GM23338 (cell line): ENCODE results near the gene MYO6. TPM values are rescaled to one million over a fixed set of nuclear protein-coding genes. Genes with fewer than 3 reads are reported as not detected.

Experiments used
- ATAC-seq: fragments of 200-7000 bp; cut with Tn5 transposase; 3 replicates; pipeline ENCODE4 v1.9.1; 2020
- DNase-seq: peaks from one replicate; pipeline ENCODE4 v3.0.0-alpha.2; 2015; ENCODE audit warnings: low spot score
- H2AFZ ChIP-seq: fragments of 200-600 bp; sonication (generic); 2 replicates; pipeline ENCODE4 v1.8.0; 2016; ENCODE audit warnings: antibody characterized with exemption, mild to moderate bottlenecking, moderate library complexity
- H3F3A ChIP-seq: fragments of 200-600 bp; sonication (generic); replicated peaks from 2 replicates; pipeline ENCODE4 v1.8.0; 2017; ENCODE audit warnings: antibody characterized with exemption, mixed run types, low read depth
- H3K27ac ChIP-seq: fragments of 200-600 bp; sonication (generic); 2 replicates; pipeline ENCODE4 v1.6.1; 2016; ENCODE audit warnings: low read depth
- H3K27me3 ChIP-seq: fragments of 200-600 bp; sonication (generic); 2 replicates; pipeline ENCODE4 v1.8.0; 2016; ENCODE audit warnings: mild to moderate bottlenecking, mixed run types, moderate library complexity; ENCODE audit not compliant: insufficient read depth
- H3K36me3 ChIP-seq: fragments of 200-600 bp; sonication (generic); 2 replicates; pipeline ENCODE4 v1.8.0; 2016; ENCODE audit warnings: mild to moderate bottlenecking; ENCODE audit not compliant: insufficient read depth
- H3K4me1 ChIP-seq: fragments of 200-600 bp; sonication (generic); 2 replicates; pipeline ENCODE4 v1.8.0; 2016; ENCODE audit warnings: mild to moderate bottlenecking, moderate library complexity; ENCODE audit not compliant: insufficient read depth
- H3K4me2 ChIP-seq: fragments of 200-600 bp; sonication (generic); 2 replicates; pipeline ENCODE4 v1.7.1; 2017; ENCODE audit warnings: mixed run types
- H3K4me3 ChIP-seq: fragments of 200-600 bp; sonication (generic); 2 replicates; pipeline ENCODE4 v1.6.1; 2016; ENCODE audit warnings: mixed run types
- H3K79me2 ChIP-seq: fragments of 200-600 bp; sonication (generic); replicated peaks from 2 replicates; pipeline ENCODE4 v1.8.0; 2017; ENCODE audit warnings: mild to moderate bottlenecking; ENCODE audit not compliant: insufficient read depth
- H3K9me2 ChIP-seq: fragments of 200-600 bp; sonication (generic); 2 replicates; pipeline ENCODE4 v1.8.0; 2017; ENCODE audit not compliant: insufficient read depth
- H4K20me1 ChIP-seq: fragments of 200-600 bp; sonication (generic); replicated peaks from 2 replicates; pipeline ENCODE4 v1.8.0; 2017; ENCODE audit warnings: mild to moderate bottlenecking; ENCODE audit not compliant: insufficient read depth
- H3K27ac Mint-ChIP-seq: 2 replicates; pipeline ENCODE4 v1.8.0; 2020; ENCODE audit warnings: inconsistent platforms, mild to moderate bottlenecking, moderate library complexity, mixed read lengths
- H3K27me3 Mint-ChIP-seq: 3 replicates; pipeline ENCODE4 v1.8.0; 2022; ENCODE audit warnings: low read depth, mild to moderate bottlenecking, moderate library complexity, mixed read lengths, inconsistent platforms; ENCODE audit not compliant: insufficient read depth, poor library complexity
- H3K36me3 Mint-ChIP-seq: 3 replicates; pipeline ENCODE4 v1.8.0; 2021; ENCODE audit warnings: low read depth, mild to moderate bottlenecking, inconsistent platforms, moderate library complexity, mixed read lengths
- H3K4me1 Mint-ChIP-seq: 3 replicates; pipeline ENCODE4 v1.8.0; 2020; ENCODE audit warnings: mild to moderate bottlenecking, inconsistent platforms, mixed read lengths
- H3K4me3 Mint-ChIP-seq: 3 replicates; pipeline ENCODE4 v1.8.0; 2021; ENCODE audit warnings: moderate library complexity, mild to moderate bottlenecking, inconsistent platforms, mixed read lengths
- H3K9me3 Mint-ChIP-seq: 3 replicates; pipeline ENCODE4 v1.8.0; 2020; ENCODE audit warnings: moderate library complexity, mild to moderate bottlenecking, inconsistent platforms, mixed read lengths
- EZH2phosphoT487 ChIP-seq: fragments of 200-600 bp; sonication (generic); IDR thresholded peaks from one replicate; pipeline ENCODE4 v1.8.1; 2018; ENCODE audit warnings: antibody characterized with exemption; ENCODE audit not compliant: unreplicated experiment
- NANOG ChIP-seq: IDR thresholded peaks from 2 replicates; pipeline ENCODE4 v1.6.1; 2016; ENCODE audit warnings: antibody characterized with exemption, borderline replicate concordance
- POLR2AphosphoS5 ChIP-seq: IDR thresholded peaks from 2 replicates; pipeline ENCODE4 v1.6.1; 2016; ENCODE audit warnings: antibody characterized with exemption, low read depth
- polyA plus RNA-seq: library from polyadenylated mRNA; unstranded; fragments of >200 nt; fragmentation: Nextera tagmentation; extraction: Ambion mirVana; gene quantifications from 2 replicates; pipeline ENCODE4 v1.2.1, GENCODE V29; 2016
- total RNA-seq: library from RNA; depleted of rRNA; stranded (reverse); fragments of >200 nt; shearing (Covaris generic); gene quantifications from 2 replicates; pipeline ENCODE4 v1.2.3, GENCODE V29; 2014
- TF ChIP-seq, protein P1 (sequence below): fragments of 250-450 bp; sonication (Bioruptor Pico); IDR thresholded peaks from 2 replicates; pipeline ENCODE4 v1.5.0; 2020; ENCODE audit warnings: mild to moderate bottlenecking, moderate library complexity
- TF ChIP-seq, protein P2 (sequence below): IDR thresholded peaks from one replicate; pipeline ENCODE4 v1.6.1; 2018; ENCODE audit warnings: antibody characterized with exemption; ENCODE audit not compliant: unreplicated experiment

MYO6 gene
- total and polyA plus RNA-seq, 2 experiments from 2014 or later, result 21.8 to 33.0 TPM

DNA sequence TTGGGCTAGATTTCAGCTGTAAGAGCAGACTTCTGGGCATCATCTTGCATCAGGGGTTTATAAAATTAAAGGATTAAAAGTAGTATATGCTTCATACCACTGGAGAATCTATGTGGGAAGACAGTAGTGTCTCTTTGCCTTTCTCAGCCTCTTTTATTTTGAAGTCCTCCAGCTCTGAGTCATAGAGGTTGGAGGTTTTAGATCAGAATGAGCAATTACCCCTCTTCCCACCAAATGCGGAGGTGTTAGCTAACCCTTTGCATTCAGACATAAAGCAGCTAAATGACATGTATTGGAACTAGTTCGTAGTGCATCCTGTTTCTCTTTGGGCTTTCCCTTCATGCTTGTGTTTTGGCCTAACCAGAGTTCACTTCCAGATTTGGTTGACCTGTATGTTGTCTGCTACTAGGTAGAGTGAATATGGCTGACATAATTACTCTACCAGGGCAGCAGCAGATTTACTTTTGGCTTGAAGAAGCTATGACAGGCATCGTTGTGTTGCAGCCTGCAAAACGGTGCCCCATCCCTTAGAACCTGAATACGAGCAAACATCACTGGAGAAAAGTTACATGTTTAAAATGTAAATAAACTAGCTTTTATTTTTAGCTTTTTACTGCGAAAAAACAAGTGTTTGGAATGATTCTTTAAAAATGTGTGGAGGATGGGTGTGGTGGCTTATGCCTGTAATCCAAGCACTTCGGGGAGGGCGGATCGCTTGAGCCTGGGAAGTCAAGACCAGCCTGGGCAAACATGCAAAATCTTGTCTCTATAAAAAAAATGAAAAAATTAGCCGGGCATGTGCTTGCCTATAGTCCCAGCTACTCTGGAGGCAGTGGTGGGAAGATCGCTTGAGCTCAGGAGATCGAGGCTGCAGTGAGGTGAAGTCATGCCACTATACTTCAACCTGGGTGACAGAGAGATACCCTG lies 82.2 kb downstream of the MYO6 start (continued):
- TF ChIP-seq, protein P1, sequence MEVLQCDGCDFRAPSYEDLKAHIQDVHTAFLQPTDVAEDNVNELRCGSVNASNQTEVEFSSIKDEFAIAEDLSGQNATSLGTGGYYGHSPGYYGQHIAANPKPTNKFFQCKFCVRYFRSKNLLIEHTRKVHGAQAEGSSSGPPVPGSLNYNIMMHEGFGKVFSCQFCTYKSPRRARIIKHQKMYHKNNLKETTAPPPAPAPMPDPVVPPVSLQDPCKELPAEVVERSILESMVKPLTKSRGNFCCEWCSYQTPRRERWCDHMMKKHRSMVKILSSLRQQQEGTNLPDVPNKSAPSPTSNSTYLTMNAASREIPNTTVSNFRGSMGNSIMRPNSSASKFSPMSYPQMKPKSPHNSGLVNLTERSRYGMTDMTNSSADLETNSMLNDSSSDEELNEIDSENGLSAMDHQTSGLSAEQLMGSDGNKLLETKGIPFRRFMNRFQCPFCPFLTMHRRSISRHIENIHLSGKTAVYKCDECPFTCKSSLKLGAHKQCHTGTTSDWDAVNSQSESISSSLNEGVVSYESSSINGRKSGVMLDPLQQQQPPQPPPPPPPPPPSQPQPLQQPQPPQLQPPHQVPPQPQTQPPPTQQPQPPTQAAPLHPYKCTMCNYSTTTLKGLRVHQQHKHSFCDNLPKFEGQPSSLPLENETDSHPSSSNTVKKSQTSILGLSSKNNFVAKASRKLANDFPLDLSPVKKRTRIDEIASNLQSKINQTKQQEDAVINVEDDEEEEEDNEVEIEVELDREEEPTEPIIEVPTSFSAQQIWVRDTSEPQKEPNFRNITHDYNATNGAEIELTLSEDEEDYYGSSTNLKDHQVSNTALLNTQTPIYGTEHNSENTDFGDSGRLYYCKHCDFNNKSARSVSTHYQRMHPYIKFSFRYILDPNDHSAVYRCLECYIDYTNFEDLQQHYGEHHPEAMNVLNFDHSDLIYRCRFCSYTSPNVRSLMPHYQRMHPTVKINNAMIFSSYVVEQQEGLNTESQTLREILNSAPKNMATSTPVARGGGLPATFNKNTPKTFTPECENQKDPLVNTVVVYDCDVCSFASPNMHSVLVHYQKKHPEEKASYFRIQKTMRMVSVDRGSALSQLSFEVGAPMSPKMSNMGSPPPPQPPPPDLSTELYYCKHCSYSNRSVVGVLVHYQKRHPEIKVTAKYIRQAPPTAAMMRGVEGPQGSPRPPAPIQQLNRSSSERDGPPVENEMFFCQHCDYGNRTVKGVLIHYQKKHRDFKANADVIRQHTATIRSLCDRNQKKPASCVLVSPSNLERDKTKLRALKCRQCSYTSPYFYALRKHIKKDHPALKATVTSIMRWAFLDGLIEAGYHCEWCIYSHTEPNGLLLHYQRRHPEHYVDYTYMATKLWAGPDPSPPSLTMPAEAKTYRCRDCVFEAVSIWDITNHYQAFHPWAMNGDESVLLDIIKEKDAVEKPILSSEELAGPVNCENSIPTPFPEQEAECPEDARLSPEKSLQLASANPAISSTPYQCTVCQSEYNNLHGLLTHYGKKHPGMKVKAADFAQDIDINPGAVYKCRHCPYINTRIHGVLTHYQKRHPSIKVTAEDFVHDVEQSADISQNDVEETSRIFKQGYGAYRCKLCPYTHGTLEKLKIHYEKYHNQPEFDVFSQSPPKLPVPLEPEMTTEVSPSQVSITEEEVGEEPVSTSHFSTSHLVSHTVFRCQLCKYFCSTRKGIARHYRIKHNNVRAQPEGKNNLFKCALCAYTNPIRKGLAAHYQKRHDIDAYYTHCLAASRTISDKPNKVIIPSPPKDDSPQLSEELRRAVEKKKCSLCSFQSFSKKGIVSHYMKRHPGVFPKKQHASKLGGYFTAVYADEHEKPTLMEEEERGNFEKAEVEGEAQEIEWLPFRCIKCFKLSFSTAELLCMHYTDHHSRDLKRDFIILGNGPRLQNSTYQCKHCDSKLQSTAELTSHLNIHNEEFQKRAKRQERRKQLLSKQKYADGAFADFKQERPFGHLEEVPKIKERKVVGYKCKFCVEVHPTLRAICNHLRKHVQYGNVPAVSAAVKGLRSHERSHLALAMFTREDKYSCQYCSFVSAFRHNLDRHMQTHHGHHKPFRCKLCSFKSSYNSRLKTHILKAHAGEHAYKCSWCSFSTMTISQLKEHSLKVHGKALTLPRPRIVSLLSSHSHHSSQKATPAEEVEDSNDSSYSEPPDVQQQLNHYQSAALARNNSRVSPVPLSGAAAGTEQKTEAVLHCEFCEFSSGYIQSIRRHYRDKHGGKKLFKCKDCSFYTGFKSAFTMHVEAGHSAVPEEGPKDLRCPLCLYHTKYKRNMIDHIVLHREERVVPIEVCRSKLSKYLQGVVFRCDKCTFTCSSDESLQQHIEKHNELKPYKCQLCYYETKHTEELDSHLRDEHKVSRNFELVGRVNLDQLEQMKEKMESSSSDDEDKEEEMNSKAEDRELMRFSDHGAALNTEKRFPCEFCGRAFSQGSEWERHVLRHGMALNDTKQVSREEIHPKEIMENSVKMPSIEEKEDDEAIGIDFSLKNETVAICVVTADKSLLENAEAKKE (CRISPR knock-in tag), result no peak
- TF ChIP-seq EZH2phosphoT487, result no peak
- TF ChIP-seq POLR2AphosphoS5, result no peak

DNA sequence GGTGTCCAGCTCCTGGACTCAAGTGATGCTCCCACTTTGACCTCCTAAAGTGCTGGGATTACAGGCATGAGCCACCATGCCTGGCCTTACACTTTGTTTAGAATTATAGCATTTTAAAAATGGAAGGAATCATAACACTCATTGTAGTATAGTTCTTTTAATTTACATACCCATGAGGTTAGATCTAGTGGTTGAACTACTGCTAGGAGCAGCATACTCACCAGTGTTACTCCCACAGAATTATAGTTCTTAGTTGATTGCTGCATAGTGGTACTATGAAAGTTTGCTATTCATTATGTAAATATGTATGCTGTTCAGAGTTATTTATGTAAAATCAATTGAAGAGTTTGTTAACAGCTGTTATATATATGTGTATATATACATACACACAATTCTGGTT lies 85.4 kb downstream of the MYO6 start:
- no peaks in the 10 kb centered on the region for H3K79me2 ChIP-seq
- H3K4me3 Mint-ChIP-seq, result no peak overlapping the region
- H4K20me1 ChIP-seq, result no peaks in the 10 kb centered on the region
- H2AFZ ChIP-seq, result no peak overlapping the region
- peaks cover 4% of the 10 kb centered on the region; the same call in 1 of the 3 replicates for H3K4me1 Mint-ChIP-seq
- no peaks in the 10 kb centered on the region for H3K27me3 Mint-ChIP-seq
- H3K27ac Mint-ChIP-seq, result no peak overlapping the region
- no peak for DNase-seq
- 0 out of 2 replicates have a peak, but pooled peaks cover 5% of the 10 kb centered on the region for H3K9me2 ChIP-seq
- no peaks in the 10 kb centered on the region; the same call in 2 of the 3 replicates for H3K9me3 Mint-ChIP-seq
- no peak overlapping the region for H3K4me2 ChIP-seq
- no peaks in the 10 kb centered on the region for H3K36me3 ChIP-seq
- no peak overlapping the region for H3K27ac ChIP-seq
- H3K36me3 Mint-ChIP-seq, result peaks cover 9% of the 10 kb centered on the region; the same call in 2 of the 3 replicates
- H3F3A ChIP-seq, result no peaks in the 10 kb centered on the region
- no peaks in the 10 kb centered on the region for H3K4me1 ChIP-seq
- no peak for ATAC-seq
- H3K4me3 ChIP-seq, result no peak overlapping the region
- no peaks in the 10 kb centered on the region for H3K27me3 ChIP-seq
- TF ChIP-seq, protein P2, sequence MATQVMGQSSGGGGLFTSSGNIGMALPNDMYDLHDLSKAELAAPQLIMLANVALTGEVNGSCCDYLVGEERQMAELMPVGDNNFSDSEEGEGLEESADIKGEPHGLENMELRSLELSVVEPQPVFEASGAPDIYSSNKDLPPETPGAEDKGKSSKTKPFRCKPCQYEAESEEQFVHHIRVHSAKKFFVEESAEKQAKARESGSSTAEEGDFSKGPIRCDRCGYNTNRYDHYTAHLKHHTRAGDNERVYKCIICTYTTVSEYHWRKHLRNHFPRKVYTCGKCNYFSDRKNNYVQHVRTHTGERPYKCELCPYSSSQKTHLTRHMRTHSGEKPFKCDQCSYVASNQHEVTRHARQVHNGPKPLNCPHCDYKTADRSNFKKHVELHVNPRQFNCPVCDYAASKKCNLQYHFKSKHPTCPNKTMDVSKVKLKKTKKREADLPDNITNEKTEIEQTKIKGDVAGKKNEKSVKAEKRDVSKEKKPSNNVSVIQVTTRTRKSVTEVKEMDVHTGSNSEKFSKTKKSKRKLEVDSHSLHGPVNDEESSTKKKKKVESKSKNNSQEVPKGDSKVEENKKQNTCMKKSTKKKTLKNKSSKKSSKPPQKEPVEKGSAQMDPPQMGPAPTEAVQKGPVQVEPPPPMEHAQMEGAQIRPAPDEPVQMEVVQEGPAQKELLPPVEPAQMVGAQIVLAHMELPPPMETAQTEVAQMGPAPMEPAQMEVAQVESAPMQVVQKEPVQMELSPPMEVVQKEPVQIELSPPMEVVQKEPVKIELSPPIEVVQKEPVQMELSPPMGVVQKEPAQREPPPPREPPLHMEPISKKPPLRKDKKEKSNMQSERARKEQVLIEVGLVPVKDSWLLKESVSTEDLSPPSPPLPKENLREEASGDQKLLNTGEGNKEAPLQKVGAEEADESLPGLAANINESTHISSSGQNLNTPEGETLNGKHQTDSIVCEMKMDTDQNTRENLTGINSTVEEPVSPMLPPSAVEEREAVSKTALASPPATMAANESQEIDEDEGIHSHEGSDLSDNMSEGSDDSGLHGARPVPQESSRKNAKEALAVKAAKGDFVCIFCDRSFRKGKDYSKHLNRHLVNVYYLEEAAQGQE, result no peak
- TF ChIP-seq EZH2phosphoT487, result no peak
- TF ChIP-seq NANOG, result no peak
